Measurements from ENCODE around the gene HTR7.

DNA sequence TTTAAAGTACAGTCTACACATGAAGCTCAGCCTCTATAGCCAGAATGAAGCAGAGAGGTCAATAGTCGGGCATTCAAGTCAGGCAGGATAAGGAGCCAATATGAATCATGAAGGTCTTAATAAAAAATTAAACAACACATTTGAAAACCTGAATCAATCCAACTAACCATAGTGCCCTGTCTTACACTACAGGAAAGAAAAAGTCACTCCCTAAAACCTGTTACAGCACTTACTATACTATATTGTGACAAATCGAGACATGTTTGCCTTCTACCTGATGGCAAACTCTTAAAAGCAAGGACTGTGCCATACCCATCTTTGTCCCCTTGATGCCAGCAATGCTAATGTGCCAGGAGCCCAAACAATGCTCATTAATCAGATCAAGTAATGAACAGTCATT, 117.6 kb downstream of the HTR7 start:
- TF ChIP-seq CEBPB (IDR thresholded peaks at IDR 0.05; ENCODE audit: low read depth, low read length): no peak
- no peak for TF ChIP-seq EP300 (IDR thresholded peaks at IDR 0.05; ENCODE audit: borderline replicate concordance in 1 of 2, low read depth in 2 of 2, low read length in 2 of 2)
- no peak for TF ChIP-seq RAD21 (IDR thresholded peaks at IDR 0.05 in 1 of 2, conservative IDR thresholded peaks at IDR 0.05 in 1 of 2; ENCODE audit: low read depth in 2 of 2, low read length in 2 of 2)
- no peak for TF ChIP-seq SIN3A (conservative IDR thresholded peaks at IDR 0.05 in 1 of 2, IDR thresholded peaks at IDR 0.05 in 1 of 2; ENCODE audit: low read depth in 1 of 2, low read length in 2 of 2)
- TF ChIP-seq TCF12 (IDR thresholded peaks at IDR 0.05; ENCODE audit: low read depth, low read length): no peak
- TF ChIP-seq, protein P1, sequence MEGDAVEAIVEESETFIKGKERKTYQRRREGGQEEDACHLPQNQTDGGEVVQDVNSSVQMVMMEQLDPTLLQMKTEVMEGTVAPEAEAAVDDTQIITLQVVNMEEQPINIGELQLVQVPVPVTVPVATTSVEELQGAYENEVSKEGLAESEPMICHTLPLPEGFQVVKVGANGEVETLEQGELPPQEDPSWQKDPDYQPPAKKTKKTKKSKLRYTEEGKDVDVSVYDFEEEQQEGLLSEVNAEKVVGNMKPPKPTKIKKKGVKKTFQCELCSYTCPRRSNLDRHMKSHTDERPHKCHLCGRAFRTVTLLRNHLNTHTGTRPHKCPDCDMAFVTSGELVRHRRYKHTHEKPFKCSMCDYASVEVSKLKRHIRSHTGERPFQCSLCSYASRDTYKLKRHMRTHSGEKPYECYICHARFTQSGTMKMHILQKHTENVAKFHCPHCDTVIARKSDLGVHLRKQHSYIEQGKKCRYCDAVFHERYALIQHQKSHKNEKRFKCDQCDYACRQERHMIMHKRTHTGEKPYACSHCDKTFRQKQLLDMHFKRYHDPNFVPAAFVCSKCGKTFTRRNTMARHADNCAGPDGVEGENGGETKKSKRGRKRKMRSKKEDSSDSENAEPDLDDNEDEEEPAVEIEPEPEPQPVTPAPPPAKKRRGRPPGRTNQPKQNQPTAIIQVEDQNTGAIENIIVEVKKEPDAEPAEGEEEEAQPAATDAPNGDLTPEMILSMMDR (IDR thresholded peaks at IDR 0.05; ENCODE audit: control extremely low read depth in 1 of 3, insufficient read depth in 1 of 3, low read depth in 1 of 3, low read length in 3 of 3): no peak
